Stomach smooth muscle (tissue), 2 donors: ENCODE measurements around the gene PBX4.

Experiments
- H3K27ac ChIP-seq: one replicate; pipeline ENCODE4 v1.7.0; 2013; ENCODE audit warnings: mild to moderate bottlenecking, low read length, inconsistent platforms
- H3K27me3 ChIP-seq, 2 donors: one replicate each; pipeline ENCODE4 v1.7.0; 2013; ENCODE audit warnings: low read length in 2 of 2; ENCODE audit not compliant: insufficient read depth in 2 of 2, control insufficient read depth in 1 of 2
- H3K36me3 ChIP-seq, 2 donors: one replicate each; pipeline ENCODE4 v1.7.0; 2013; ENCODE audit warnings: low read length in 2 of 2; ENCODE audit not compliant: control insufficient read depth in 2 of 2, insufficient read depth in 2 of 2
- H3K4me1 ChIP-seq: one replicate; pipeline ENCODE4 v1.7.0; 2013; ENCODE audit warnings: low read length; ENCODE audit not compliant: control insufficient read depth, insufficient read depth
- H3K4me3 ChIP-seq, 2 donors: one replicate each; pipeline ENCODE4 v1.7.0; 2013; ENCODE audit warnings: low read length in 2 of 2
- H3K9ac ChIP-seq, 2 donors: one replicate each; pipeline ENCODE4 v1.7.0; 2013; ENCODE audit warnings: low read length in 2 of 2, mild to moderate bottlenecking in 1 of 2
- H3K9me3 ChIP-seq, 2 donors: one replicate each; pipeline ENCODE4 v1.7.0; 2013; ENCODE audit warnings: low read length in 2 of 2; ENCODE audit not compliant: control insufficient read depth in 2 of 2
- donor health status: healthy.
- donor health status: Pancreatic carcinoma.

PBX4 gene

GRCh38 chr19:19515642-19516519, 102.6 kb downstream of the PBX4 start, which contains the start of gene NDUFA13:
Gene NDUFA13, plus strand, starts transcription at chr19:19516225. Its CDS starts 14 bp downstream, at chr19:19516239.
- Histone ChIP-seq H3K27me3 (no peaks in the 10 kb centered on the region), H3K4me1 (peaks cover 34% of the 10 kb centered on the region), H3K36me3 (peaks cover 4 to 10% of the 10 kb centered on the region in 2 donors), H3K9me3 (no peaks in the 10 kb centered on the region), H3K4me3 (peak within 1 kb of the TSS; percentile 90 to 92), H3K27ac (peak within 1 kb of the TSS; percentile 76), H3K9ac (peak within 1 kb of the TSS; percentile 90 to 94)

DNA sequence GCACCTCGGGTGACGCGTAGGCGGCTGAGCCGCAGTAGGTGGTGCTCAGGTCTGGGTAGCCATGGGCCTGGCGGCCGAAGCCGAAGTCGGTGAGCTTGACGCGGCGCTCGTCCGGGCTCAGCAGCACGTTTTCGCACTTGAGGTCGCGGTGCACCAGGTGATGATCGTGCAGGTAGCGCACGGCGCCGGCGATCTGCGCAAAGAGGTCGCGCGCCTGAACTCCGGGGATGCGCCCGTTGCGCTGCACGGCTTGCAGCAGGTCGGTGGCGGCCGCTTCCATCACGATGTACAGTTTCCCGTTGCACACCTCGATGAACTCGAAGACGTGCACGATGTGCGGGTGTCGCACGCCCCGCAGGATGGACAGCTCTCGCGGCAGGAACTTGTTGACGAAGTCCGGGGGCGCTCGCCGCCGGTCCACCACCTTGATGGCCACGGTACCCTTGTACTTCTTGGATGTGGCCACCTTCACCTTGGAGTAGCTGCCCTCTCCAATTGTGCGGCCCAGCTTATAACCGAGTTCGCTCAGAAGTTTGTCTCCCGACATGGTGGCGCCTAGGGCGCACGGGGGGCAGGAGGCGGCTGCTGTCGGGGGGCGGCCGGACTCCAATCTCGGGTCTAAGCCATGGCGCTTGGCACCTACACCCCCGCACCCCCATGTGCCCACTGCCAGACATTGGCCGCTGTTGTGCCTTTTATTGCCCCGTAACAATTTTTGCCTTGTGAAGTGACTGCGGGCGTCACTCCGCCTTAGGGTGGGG, 103.4 kb downstream of the PBX4 start, which contains the start of gene TSSK6:
Gene TSSK6 (minus strand): TSS at position 668 of the 761 bp plus-strand sequence. CDS start 121 bp downstream, at position 547.
- peak within 1 kb of the TSS; percentile 90 to 94 for H3K9ac ChIP-seq
- H3K4me3 ChIP-seq = peak within 1 kb of the TSS; percentile 90 to 92
- no peaks in the 10 kb centered on the region for H3K27me3 ChIP-seq
- peaks cover 33% of the 10 kb centered on the region for H3K4me1 ChIP-seq
- H3K36me3 ChIP-seq = peaks cover 0 to 5% of the 10 kb centered on the region in 2 donors
- H3K27ac ChIP-seq = peak within 1 kb of the TSS; percentile 76
- no peaks in the 10 kb centered on the region for H3K9me3 ChIP-seq

- H3K9ac ChIP-seq = peak overlapping the region; percentile 42 to 65
- H3K4me1 ChIP-seq = peaks cover 27% of the 10 kb centered on the region
- peaks cover 0 to under 1% of the 10 kb centered on the region in 2 donors for H3K36me3 ChIP-seq
- no peaks in the 10 kb centered on the region for H3K27me3 ChIP-seq
- H3K9me3 ChIP-seq = no peaks in the 10 kb centered on the region
- peak overlapping the region; percentile 67 to 68 for H3K4me3 ChIP-seq
- no peak overlapping the region for H3K27ac ChIP-seq
These were observed 104.3 kb downstream of the PBX4 start for GRCh38 chr19:19514215-19514657.

DNA sequence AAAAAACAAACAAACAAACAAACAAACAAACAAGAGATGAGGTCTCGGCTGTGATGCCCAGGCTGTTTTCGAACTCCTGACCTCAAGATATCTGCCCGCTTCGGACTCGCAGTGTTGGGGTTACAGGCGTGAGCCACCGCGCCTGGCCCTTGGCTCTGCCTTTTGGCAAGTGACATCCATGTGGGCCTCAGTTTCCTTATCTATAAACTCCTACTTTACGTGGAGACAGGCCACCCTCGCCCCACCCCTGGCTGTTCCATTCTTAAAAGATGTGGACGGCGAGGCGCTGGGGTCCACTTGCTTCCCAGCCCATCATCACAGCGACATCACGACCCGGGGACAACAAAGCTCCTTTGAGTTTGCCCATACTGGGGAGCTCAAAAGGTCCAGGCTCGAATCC, 104.8 kb downstream of the PBX4 start:
- no peak overlapping the region for H3K27ac ChIP-seq
- H3K36me3 ChIP-seq = no peaks in the 10 kb centered on the region
- peak overlapping the region; percentile 42 to 65 for H3K9ac ChIP-seq
- H3K4me1 ChIP-seq = peaks cover 24% of the 10 kb centered on the region
- no peaks in the 10 kb centered on the region for H3K27me3 ChIP-seq
- H3K9me3 ChIP-seq = no peaks in the 10 kb centered on the region
- peak overlapping the region; percentile 67 to 68 for H3K4me3 ChIP-seq
